GM19240 (cell line): ENCODE measurements around the gene KLHL17.
"Not testable (repeated sequence)": the region's sequence is repeated elsewhere in the genome, so short reads cannot be mapped to it uniquely, and the experiment has no call there.

ENCODE experiments used
- DNase-seq: peaks from one replicate; pipeline ENCODE4 v3.0.0; 2011; ENCODE audit warnings: low spot score; ENCODE audit not compliant: insufficient read length

The KLHL17 gene

GRCh38 chr1:935751-936231, 24.6 kb upstream of the KLHL17 start:
- DNase-seq: no peak

- DNase-seq: no peak
These were observed 23.8 kb upstream of the KLHL17 start for GRCh38 chr1:936348-937264.

- DNase-seq: no peak
These were observed 22.9 kb upstream of the KLHL17 start for GRCh38 chr1:937521-937920.

- no peak for DNase-seq
These were observed 22.2 kb upstream of the KLHL17 start for GRCh38 chr1:938088-938683.

GRCh38 chr1:938711-939489, 21.5 kb upstream of the KLHL17 start:
- DNase-seq: no peak

GRCh38 chr1:939511-940106, 20.8 kb upstream of the KLHL17 start:
- no peak for DNase-seq

GRCh38 chr1:940107-941014, 20.0 kb upstream of the KLHL17 start:
- no peak for DNase-seq

GRCh38 chr1:941015-941587, 19.3 kb upstream of the KLHL17 start:
- DNase-seq: no peak

GRCh38 chr1:941588-942383, 18.6 kb upstream of the KLHL17 start:
- DNase-seq: peak; percentile 67

GRCh38 chr1:942411-942821, 18.0 kb upstream of the KLHL17 start:
- DNase-seq: no peak

- DNase-seq: no peak
These were observed 17.4 kb upstream of the KLHL17 start for GRCh38 chr1:942864-943533.

GRCh38 chr1:943545-944340, 16.6 kb upstream of the KLHL17 start:
- no peak for DNase-seq

GRCh38 chr1:944341-945325, 15.8 kb upstream of the KLHL17 start:
- no peak for DNase-seq

- no peak for DNase-seq
These were observed 14.5 kb upstream of the KLHL17 start for GRCh38 chr1:945688-946556.

GRCh38 chr1:946811-947210, 13.6 kb upstream of the KLHL17 start:
- not testable (repeated sequence) for DNase-seq

- DNase-seq: no peak
These were observed 12.4 kb upstream of the KLHL17 start for GRCh38 chr1:947958-948357.
